SU-DHL-6 (cell line): Measurements from ENCODE around the gene RUBCNL.

Experiments used
- EZH2phosphoT487 ChIP-seq: fragments of 200-600 bp; sonication (generic), shearing (Covaris generic); conservative IDR thresholded peaks from 2 replicates; pipeline ENCODE4 v1.6.1; 2018; ENCODE audit warnings: mild to moderate bottlenecking, antibody characterized with exemption, low read length, moderate library complexity, mixed read lengths
- TF ChIP-seq, protein P1 (sequence below): fragments of 200-600 bp; sonication (generic); IDR thresholded peaks from one replicate; pipeline ENCODE4 v1.5.1; 2017; ENCODE audit warnings: antibody characterized with exemption, mild to moderate bottlenecking, low read length, moderate library complexity; ENCODE audit not compliant: insufficient read depth, poor library complexity, severe bottlenecking

GRCh38 chr13:46348961-46349360 lies 38.1 kb downstream of the RUBCNL start:
- TF ChIP-seq, protein P1, sequence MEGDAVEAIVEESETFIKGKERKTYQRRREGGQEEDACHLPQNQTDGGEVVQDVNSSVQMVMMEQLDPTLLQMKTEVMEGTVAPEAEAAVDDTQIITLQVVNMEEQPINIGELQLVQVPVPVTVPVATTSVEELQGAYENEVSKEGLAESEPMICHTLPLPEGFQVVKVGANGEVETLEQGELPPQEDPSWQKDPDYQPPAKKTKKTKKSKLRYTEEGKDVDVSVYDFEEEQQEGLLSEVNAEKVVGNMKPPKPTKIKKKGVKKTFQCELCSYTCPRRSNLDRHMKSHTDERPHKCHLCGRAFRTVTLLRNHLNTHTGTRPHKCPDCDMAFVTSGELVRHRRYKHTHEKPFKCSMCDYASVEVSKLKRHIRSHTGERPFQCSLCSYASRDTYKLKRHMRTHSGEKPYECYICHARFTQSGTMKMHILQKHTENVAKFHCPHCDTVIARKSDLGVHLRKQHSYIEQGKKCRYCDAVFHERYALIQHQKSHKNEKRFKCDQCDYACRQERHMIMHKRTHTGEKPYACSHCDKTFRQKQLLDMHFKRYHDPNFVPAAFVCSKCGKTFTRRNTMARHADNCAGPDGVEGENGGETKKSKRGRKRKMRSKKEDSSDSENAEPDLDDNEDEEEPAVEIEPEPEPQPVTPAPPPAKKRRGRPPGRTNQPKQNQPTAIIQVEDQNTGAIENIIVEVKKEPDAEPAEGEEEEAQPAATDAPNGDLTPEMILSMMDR = no peak
- TF ChIP-seq EZH2phosphoT487 = no peak
